ENCODE measurements around the gene AUTS2.

The AUTS2 gene

DNA sequence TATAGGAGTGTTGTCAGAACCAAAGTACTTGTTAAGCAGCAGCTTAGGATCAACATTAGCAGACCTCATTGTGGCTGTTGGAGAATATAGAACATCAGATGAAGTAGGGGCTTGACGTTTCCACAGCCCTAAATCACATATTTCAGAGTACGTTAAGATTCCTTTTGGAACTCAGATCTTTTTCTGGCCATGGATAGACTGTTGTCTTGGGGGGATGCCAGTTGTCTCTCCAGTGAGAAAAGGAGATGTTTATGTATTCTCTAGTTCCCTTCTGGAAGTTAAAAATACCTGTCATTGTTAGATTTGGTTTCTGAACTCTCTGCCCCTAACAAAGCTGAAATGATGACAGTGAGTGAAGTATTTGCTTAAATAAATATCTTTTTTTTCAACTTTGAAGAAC lies 191.3 kb downstream of the AUTS2 start:
- DNase-seq (ENCODE audit: low read depth): no peak

DNA sequence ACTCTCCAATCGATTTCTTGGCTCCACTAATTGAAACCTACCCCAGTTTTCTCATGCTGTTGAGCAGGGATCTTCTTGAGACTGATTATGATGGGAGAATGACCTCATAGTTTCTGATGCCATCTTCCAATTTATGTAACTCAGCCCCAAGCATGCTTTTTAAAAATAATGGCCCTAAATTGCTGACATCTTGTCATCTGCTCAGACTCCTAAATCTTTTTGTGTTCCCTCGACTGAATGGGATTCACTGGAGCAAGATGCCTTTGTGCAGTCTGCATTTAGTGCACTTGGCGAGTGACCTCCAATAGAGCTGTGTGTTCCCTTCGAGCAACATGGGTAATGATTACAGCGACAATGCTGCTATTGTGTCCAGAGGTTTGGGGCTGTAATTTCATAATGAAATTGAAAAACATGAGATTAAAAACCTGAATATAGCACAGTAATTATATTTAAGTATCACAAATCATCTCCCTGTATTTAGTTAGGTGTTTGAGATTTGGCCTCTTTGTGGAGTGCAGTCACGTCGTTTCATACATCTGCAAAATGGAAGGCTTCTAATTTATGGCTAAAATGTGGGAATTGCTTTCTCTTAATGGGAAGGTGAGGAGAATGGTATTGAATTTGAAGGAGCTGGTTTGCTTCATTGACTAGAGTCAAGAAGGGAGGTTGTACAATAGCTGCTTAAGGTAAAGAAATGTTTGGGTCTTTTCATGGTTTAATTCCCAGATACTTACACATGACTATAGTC lies 192.9 kb downstream of the AUTS2 start:
- no peak for DNase-seq (ENCODE audit: low read depth)

DNA sequence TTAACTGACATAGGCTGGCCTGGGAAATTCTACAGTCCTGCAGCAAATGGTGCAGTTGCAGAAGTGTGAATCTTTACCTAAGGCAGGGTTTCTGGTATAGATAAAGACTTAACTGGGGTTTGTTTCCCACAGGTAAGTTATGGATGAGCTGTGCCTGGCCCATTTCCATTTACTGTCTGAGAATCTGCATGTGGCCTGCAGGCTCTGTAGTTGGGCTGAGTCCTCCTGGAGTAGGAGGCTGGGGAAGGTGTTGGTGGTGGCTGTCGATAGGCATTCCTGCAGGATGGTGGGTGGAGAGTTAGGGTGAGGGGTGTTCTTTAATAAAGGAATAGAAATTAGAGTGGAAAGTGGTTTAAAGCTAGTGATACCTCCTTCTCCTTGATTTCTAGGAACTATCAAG lies 193.5 kb downstream of the AUTS2 start:
- no peak for DNase-seq (ENCODE audit: low read depth)

DNA sequence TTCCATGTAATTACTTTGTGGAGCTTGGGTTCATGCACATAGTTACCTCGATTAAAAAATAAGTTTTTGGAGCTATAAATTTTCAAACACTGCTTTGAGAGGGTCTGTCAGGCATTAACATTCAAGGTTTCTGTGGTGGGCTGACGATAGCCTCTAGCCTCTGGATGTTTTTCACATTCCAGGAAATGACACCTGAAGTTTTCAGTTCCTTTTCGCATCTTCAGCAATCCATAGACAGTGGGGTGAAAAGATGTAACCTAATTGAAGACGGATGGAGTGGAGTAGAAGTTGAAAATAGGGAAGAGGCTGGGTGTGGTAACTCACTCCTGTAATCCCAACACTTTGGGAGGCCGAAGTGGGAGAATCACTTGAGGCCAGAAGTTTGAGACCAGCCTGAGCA lies 197.7 kb downstream of the AUTS2 start:
- no peak for DNase-seq (ENCODE audit: low read depth)

DNA sequence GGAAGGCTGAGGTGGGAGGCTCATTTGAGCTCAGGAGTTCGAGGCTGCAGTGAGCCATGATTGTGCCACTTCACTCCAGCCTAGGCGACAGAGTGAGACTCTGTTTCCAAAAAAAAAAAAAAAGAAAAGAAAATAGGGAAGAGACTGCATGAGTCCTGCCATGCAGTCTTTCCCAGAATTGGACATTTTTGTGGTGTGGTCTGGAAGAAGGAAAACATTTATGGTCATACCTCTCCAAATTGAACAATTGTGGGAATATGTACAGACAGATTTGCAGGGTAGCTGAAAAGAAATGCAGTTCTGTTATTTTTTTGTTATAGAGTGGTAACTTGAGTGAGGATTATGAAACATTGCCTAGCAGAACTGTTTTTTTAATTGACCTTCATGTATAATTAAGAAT lies 198.1 kb downstream of the AUTS2 start:
- no peak for DNase-seq (ENCODE audit: low read depth)

DNA sequence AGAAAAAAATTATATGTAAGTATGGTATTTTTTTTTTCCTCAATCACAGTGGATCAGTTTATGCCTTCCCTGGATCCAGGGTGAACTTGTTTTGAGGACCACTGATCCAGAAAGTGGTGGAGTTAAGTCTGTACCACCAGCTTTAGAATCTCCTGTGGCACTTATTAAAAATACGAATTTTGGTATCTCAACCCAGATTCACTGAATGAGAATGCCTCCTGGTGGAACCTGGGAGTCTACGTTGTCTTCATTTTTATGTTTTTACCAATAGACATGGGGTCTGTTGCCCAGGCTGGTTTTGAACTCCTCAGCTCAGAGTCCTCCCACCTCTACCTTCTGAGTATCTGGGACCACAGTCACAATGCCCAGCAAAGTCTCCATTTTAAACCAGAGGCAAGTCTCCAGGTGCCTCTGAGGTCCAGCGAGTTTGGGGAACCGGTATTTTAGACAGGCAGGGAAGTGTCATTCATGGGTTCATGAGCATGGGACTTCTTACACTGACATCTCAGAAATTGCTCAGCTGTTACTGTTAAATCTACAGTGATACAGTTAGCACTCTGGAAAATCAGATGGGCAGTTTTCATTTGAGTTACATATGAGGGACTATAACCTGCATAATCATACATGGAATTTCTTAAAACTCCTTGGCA lies 200.9 kb downstream of the AUTS2 start:
- no peak for DNase-seq (ENCODE audit: low read depth)

DNA sequence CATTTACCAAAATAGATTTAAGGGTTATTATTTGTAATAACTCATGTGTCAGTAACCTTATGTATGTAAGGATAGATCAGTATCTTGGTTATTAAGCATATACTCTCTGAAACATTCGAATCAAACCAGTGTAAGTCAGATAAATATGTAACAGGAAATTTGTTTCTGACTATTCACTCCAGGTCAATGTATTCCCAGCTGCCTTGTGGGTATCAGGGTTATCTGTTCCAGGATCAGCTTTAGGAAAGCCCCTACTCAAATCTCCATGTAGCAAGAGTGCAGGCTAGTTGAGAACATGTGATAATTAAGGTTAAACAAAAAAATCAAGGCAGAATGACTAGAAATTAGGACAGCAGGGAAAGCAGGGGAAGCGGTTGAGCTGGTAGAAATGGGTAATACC lies 201.7 kb downstream of the AUTS2 start:
- no peak for DNase-seq (ENCODE audit: low read depth)

DNA sequence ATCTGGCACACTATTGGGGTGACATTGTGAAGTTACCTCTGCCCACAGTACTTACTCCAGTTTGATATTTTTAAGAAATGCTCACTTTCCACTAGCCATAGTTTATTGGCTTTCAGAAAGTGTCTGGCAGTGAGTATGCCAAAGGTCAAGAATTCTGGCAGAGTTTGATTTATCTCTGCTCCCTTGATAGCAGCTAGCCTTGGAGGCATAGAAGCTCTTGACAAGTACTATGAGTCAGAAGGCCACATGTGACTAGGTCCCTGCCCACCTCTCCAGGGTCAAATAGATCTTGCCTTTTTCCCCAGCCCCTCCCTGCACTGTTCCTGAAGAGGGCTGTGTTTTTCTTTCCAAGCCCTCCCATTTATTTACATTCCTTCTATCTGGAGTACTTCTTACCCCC lies 202.2 kb downstream of the AUTS2 start:
- DNase-seq (ENCODE audit: low read depth): no peak

DNA sequence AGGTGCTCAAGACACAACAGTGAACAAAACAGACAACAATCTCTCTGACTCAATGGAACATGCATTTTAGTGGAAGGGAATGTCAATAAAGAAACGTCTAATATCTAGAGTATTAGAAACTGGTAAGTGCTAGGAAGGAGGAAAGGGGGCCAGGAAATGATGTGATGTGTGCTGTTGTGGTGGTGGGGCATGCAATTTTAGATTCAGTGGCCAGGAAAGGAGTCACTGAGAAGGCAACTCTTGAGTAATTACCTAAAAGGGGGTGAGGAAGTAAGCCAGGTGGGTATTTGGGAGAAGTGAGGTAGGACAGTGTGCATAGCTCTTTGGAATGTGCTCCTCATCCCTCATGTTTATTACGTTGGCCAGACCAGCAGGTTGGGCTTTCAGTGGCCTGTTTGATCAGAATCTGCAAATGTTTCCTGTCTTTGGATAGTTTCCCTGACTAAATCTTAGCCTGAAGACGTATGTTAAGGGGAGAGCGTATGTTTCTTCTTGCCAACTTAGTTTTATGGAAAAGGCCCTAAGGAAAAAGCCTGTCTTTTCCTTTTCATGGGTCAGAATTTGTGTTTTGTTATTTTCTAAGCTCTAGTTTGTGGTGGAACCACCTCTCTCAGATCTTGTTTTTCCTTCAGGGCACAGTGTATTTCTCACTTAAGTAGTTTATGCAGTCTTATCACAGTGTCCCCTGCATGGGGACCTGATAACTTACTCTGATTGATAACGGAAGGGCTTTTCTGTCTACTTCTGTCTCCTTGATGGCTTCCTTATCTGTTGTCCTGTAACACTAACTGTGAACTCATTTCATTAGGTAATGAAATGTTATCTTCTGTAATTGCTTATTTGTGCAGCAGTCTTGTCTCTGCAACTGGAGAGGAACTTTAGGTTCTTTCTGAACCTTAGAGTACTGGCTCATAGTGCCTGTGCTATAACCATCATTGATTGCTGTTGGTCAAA lies 203.7 kb downstream of the AUTS2 start:
- DNase-seq (ENCODE audit: low read depth): no peak

DNA sequence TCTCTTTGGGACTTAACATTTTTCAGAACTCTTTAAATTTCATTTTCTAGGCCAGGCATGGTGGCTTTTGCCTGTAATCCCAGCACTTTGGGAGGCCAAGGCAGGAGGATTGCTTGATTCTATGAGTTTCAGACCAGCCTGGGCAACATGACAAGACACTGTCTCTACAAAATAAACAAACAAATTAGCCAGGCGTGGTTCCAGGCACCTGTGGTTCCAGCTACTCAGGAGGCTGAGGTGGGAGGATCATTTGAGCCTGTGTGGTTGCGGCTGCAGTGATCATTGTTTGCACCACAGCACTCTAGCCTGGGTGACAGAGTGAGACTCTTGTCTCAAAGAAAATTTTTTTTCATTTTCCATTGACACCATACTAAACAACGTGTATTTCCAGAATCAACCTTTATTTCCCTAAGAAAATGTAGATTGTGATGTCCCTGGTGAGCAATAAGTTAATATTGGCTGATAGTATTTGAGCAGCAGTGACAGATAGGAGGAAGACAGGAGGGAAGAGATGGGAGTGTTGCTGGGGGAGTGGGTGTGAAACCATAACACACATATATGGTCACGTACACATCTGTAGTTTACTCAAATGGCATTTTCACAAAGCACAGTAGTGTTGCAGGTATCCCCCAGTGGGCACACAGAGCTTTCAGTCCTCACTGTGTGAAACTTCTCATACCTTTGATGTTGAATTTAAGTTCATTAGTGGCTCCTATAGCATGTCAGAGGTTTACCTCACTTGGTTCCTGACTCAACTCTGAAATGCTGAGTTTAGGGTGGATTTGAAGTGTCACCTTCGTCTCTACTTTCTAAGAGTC lies 205.6 kb downstream of the AUTS2 start:
- no peak for DNase-seq (ENCODE audit: low read depth)

DNA sequence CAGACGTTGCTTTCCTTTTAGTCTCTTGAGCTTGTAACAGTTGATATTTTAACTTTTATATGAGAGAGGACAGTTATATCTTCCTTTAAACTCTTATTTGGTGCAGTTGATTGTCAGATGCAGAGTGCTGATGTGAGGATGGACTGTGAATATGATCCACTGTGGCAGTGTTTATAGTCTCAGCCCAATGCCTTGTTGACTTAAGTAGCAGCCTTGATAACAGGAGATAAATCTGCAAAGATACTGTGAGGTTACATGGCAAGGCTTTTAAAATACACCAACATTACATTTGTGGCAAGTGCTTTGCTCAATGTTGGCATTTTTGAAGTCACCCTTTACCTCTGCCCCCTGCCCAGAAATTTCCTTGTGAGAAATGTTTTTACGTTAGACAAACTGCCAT lies 206.7 kb downstream of the AUTS2 start:
- no peak for DNase-seq (ENCODE audit: low read depth)

DNA sequence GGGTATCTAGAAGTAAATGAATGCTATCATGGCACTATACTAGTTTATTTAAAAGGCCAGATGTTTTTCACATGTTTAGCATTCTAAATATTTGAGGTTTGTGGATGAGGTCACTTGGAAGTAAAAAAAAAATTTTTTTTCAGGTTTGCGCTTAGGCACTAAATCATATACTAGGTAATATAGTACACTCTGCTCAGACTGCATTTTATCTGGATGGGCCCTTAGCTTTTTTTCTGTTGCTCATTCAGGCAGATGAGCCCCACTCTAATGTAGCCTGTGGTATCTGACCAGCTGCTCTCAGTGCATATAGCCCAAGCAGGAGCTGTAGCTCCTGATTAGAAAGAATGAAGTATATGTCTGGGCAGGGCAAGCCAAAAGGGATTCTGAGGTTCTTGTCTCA lies 210.1 kb downstream of the AUTS2 start:
- DNase-seq (ENCODE audit: low read depth): no peak

DNA sequence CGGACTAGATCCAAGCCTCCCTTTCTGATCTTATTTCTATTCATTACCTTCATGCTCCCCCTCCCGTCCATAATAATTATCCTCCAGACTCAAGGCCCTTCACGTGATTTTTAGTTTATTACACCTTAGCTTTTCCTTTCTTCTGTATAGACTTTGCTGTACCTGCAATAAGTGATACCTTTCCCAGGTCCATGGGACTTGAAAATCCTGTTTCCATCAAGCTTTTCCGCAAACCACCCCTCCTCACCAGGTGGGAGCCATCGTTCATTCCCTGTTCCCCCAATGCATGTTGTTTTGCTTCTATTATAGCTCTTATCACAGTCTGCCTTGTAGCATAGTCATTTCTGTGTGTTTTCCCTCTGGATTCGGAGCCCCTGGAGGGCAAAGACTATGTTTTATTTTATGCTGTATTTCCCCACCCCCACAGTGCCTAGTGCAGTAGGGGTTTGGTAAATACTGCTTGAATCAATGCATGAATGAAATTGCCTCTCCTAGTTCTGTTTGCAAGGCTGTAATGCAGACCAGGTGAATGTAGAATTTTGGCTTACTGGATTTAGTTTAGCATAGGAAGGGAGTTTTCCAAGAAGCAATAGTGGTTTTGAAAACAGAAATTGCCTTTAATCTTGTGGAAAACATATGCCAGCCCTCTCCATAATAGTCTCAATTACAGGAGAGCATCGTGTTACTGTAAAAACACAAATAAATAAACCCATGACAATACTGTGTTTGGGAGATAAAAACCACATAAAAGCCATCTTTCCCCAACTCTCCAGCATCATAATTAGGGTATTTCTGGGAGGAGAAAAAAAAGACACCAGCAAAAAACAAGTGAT lies 213.4 kb downstream of the AUTS2 start:
- no peak for DNase-seq (ENCODE audit: low read depth)

DNA sequence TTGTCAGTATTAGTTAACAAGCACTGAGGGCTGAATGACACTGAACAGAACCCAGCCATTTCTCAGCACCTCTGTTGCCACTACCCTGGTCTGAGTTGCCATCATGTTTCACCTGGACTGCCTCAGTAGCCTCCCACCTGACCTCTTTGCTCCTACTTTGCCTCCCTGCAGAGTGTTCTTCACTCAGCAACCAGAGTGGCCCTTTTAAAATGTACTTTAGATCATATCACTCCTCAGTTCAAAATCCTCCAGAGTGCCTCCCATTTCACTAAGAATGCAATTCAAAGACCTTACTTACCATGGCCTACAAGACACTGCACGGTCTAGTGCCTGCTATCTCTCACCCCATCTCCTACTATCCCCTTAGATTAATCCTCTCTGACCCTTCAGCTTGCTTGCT lies 214.5 kb downstream of the AUTS2 start:
- DNase-seq (ENCODE audit: low read depth): no peak

DNA sequence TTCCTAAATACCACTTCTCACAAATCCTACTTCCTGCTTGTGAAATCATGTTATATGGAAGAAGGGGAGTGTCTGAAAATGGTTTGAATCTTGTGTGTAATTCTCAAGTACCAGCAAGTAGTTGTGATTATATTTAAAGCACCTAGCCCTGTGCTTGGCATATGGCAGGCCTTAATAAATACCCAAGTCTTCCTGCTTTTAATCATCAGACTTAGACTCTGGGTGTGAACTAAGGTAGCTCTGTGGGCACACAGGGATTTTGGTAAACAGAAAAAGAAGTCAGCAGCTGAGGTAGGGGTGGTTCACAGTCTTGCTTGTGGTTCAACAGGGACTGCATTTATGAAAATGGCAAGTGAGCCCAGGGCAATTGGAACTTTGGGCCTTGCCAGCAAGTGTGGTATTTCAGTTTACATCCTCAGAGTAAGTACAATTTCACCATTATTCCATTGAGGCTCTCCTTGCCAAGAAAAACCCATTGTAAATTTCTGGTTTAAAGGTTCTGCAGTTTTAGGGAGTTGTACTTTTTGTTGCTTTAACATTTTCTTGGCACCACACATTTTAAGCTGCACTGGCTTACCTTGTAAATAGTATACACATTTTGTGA lies 215.5 kb downstream of the AUTS2 start:
- DNase-seq (ENCODE audit: low read depth): no peak

DNA sequence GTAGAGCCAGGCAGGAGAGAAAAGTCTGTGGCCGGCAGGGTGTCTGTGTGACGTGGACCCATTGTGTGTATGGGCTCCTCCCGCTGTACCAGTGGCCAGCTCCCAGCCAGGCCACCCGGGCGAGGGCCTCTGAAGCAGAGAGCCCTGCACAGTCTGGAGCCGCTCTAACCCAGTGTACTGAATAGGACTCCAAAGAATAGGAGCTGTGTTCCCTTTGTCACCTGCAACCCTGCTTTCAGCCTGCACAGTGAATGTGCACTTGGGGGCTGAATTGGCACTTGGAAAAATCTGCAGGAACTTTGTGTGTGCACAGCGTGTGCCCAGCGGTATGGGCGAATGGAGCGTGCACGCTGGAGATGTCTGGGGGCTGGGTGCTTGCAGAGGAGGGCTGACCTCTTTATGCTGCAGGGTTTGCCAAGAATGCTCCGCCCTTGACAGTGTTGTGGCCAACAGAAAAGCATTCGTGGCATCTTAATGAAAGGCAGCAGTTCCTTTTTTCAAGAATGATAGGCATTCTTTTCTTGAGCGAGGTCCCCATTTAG lies 216.2 kb downstream of the AUTS2 start:
- DNase-seq (ENCODE audit: low read depth): no peak

DNA sequence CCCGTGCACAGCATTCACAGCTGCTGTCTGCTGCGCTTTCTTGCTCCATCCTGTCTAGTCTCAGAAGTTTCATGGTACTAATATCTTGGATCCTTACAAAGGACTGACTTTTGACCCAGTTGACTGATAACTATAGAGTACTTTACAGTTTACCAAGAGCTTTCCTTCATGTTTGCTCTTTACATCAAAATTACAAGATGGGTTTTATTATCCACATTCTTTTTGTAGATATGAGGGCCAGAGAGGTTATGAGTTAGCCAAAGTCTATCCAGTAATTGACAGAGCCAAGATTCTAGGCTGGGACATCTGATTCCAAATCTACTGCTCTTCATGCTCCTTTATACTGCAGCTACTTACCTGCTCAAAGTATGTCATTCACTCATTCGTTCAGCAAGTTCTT lies 218.2 kb downstream of the AUTS2 start:
- no peak for DNase-seq (ENCODE audit: low read depth)

DNA sequence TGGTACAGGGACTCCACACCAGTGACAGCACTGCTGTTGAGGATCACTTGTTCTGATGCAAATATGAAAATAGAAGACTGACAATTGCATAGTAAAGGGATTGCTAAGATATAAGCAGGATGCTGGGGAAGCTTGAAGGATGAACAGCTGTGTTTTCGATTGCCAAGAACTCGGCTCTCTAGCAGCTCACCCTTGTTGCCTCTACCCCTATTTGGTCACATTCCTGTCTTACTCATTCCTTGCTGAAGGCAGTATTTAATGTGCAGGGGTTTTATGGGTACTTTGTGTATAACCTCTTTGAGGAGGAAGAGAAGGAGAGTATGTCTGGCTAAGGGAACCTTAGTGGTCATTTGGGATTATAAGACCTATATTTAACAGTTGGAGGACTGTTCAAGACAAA lies 218.8 kb downstream of the AUTS2 start:
- no peak for DNase-seq (ENCODE audit: low read depth)

DNA sequence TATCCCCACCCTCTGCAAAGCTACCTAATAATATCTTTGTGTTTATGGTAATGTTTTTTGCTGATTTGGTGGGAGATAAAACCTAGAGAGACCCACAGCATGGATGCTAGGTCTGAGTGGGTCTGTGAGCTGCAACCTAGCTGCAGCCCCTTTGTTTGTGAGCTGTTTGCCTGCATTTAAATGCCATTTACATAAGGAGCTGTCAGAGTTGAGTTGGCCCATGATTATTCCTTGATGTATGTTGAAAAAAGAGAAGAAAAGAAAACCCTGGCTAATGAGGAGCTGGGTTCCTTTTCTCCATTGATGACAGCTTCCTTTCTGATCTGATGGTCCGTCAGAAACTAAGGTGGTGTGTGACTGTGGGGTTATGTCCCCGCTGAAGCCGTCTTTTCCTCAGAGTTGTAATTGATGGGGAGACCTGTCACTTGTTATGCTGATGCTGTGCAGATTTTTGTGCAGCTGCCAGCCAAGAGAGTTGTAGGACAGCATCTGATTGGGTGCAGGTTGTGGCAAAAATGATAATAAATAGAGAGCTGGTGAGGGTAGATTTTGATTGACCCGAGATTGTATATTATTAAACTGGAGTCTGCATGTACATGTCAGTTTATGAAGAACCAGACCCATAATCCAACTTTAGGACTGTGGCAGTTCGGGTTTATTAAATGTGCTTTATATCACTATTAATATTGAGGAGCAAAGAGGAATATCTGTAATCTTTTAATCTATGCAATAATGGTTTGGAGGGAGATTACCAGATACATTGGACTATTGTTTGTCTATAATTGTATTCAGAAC lies 219.8 kb downstream of the AUTS2 start:
- DNase-seq (ENCODE audit: low read depth): no peak

All from CMK (cell line).